HepG2 (cell line): ENCODE data around the gene CR1. TPM values are rescaled to one million over a fixed set of nuclear protein-coding genes. Genes with fewer than 3 reads are reported as not detected.
"Not testable (repeated sequence)": the region's sequence is repeated elsewhere in the genome, so short reads cannot be mapped to it uniquely, and the experiment has no call there.

Source experiments
- ATAC-seq: fragments of 200-7000 bp; cut with Tn5 transposase; 3 replicates; pipeline ENCODE4 v1.9.1; 2020; ENCODE audit warnings: mild to moderate bottlenecking, moderate library complexity
- BruUV-seq: library from RNA; stranded (reverse); fragments of 400-500 nt; replicated peaks from 2 replicates; lab custom pipeline; 2021; lab: Mats Ljungman, UMichigan
- CTCF ChIA-PET: fragments of 300-600 bp; formaldehyde crosslinking; extraction: SDS; loops from one replicate; lab custom pipeline; 2021; ENCODE audit warnings: low total read pairs, inconsistent platforms, low intra/inter-chr PET ratio; lab: Yijun Ruan, JAX
- POLR2A ChIA-PET: fragments of 350-600 bp; sonication (Branson Sonifier 250); formaldehyde crosslinking; loops from one replicate; lab custom pipeline; 2020; ENCODE audit warnings: antibody characterized with exemption, inconsistent platforms; lab: Yijun Ruan, JAX
- DNase-seq: peaks from one replicate; pipeline ENCODE4 v3.0.0-alpha.2; 2015; ENCODE audit warnings: low spot score
- FAIRE-seq: peaks from 3 replicates; lab custom pipeline; 2011; peaks lifted over from hg19 to GRCh38; lab: Jason Lieb, UNC
- H2AFZ ChIP-seq: one replicate; pipeline ENCODE4 v1.6.1; 2011; ENCODE audit warnings: low read length, inconsistent platforms
- H3K27ac ChIP-seq: fragments of 300-600 bp; 3 replicates; pipeline ENCODE4 v1.8.0; 2011; ENCODE audit warnings: mixed run types, mild to moderate bottlenecking, mixed read lengths, low read length, inconsistent platforms; ENCODE audit not compliant: insufficient read depth; ENCODE audit errors: extremely low read length
- H3K27me3 ChIP-seq, 2 experiments: fragments of 200-600 bp in 1 of 2; 2 replicates in 1 of 2; 3 replicates in 1 of 2; pipeline versions ENCODE4 v1.6.0 to v1.8.0; 2011; ENCODE audit warnings: low read length in 2 of 2, mild to moderate bottlenecking in 2 of 2, moderate library complexity in 2 of 2, inconsistent platforms in 1 of 2; ENCODE audit not compliant: insufficient read depth in 2 of 2, control insufficient read depth in 1 of 2
- H3K36me3 ChIP-seq, 2 experiments: fragments of 200-600 bp in 1 of 2; replicated peaks in 1 of 2; 2 replicates in 1 of 2; 3 replicates in 1 of 2; pipeline versions ENCODE4 v1.5.1 to v1.8.0; 2011; ENCODE audit warnings: low read length in 2 of 2, inconsistent platforms in 1 of 2; ENCODE audit not compliant: insufficient read depth in 2 of 2, control insufficient read depth in 1 of 2
- H3K4me1 ChIP-seq: 2 replicates; pipeline ENCODE4 v1.5.1; 2012; ENCODE audit warnings: low read length, inconsistent platforms; ENCODE audit not compliant: insufficient read depth
- H3K4me2 ChIP-seq: 2 replicates; pipeline ENCODE4 v1.6.0; 2011; ENCODE audit warnings: low read depth, low read length, inconsistent platforms
- H3K4me3 ChIP-seq, 3 experiments: fragments of 200-600 bp in 1 of 3; sonication (generic), shearing (Covaris generic) in 1 of 3; replicated peaks in 1 of 3; 2 replicates each; pipeline ENCODE4 v1.5.1; 2011 to 2016; ENCODE audit warnings: low read length in 3 of 3, inconsistent platforms in 2 of 3, low read depth in 2 of 3, mild to moderate bottlenecking in 2 of 3, control low read depth in 1 of 3, mixed read lengths in 1 of 3; ENCODE audit not compliant: insufficient read depth in 1 of 3
- H3K79me2 ChIP-seq: one replicate; pipeline ENCODE4 v1.6.1; 2011; ENCODE audit warnings: low read length, inconsistent platforms; ENCODE audit not compliant: insufficient read depth
- H3K9ac ChIP-seq: 2 replicates; pipeline ENCODE4 v1.6.0; 2011; ENCODE audit warnings: mild to moderate bottlenecking, low read depth, low read length, inconsistent platforms; ENCODE audit not compliant: insufficient read depth
- H3K9me3 ChIP-seq: 2 replicates; pipeline ENCODE4 v1.5.1; 2012; ENCODE audit warnings: mild to moderate bottlenecking, low read length
- H4K20me1 ChIP-seq: 2 replicates; pipeline ENCODE4 v1.6.0; 2011; ENCODE audit warnings: inconsistent platforms, mild to moderate bottlenecking, low read length, moderate library complexity; ENCODE audit not compliant: insufficient read depth
- GPN1 ChIP-seq: sonication (generic); formaldehyde crosslinking; IDR thresholded peaks from 2 replicates; pipeline ENCODE4 v1.5.1; 2020; ENCODE audit warnings: missing genetic modification reagents, borderline replicate concordance
- PRMT3 ChIP-seq: sonication (generic); formaldehyde crosslinking; IDR thresholded peaks from 2 replicates; pipeline ENCODE4 v1.8.1; 2022; ENCODE audit warnings: low read depth, mild to moderate bottlenecking, moderate library complexity, missing genetic modification reagents, borderline replicate concordance
- REST ChIP-seq, 2 experiments: IDR thresholded peaks; 2 replicates each; pipeline ENCODE4 v1.6.1; 2011 to 2012; ENCODE audit warnings: low read length in 2 of 2, borderline replicate concordance in 1 of 2, low read depth in 1 of 2, mild to moderate bottlenecking in 1 of 2, moderate library complexity in 1 of 2
- SAFB2 ChIP-seq: sonication (generic); formaldehyde crosslinking; IDR thresholded peaks from 2 replicates; pipeline ENCODE4 v1.5.1; 2020; ENCODE audit warnings: missing genetic modification reagents, low read depth, mild to moderate bottlenecking, borderline replicate concordance
- ZFY ChIP-seq: sonication (generic); formaldehyde crosslinking; IDR thresholded peaks from 2 replicates; pipeline ENCODE4 v1.4.0; 2020; ENCODE audit warnings: missing genetic modification reagents
- ZNF180 ChIP-seq: sonication (generic); formaldehyde crosslinking; IDR thresholded peaks from 2 replicates; pipeline ENCODE4 v1.4.0; 2020; ENCODE audit warnings: low read depth, missing genetic modification reagents, borderline replicate concordance
- ZNF207 ChIP-seq: fragments of 450-650 bp; IDR thresholded peaks from 2 replicates; pipeline ENCODE4 v1.6.1; 2016; ENCODE audit warnings: antibody characterized with exemption, borderline replicate concordance
- ZNF232 ChIP-seq: sonication (generic); formaldehyde crosslinking; IDR thresholded peaks from 2 replicates; pipeline ENCODE4 v1.4.0; 2020; ENCODE audit warnings: missing genetic modification reagents, borderline replicate concordance
- ZNF660 ChIP-seq: sonication (generic); formaldehyde crosslinking; IDR thresholded peaks from 2 replicates; pipeline ENCODE4 v1.5.1; 2020; ENCODE audit warnings: mild to moderate bottlenecking, low read depth, missing genetic modification reagents, borderline replicate concordance
- WGBS: methylation state at CpG from one replicate; pipeline ENCODE4 v1.1.6; 2017; ENCODE audit warnings: low lambda C conversion rate; 5-methylcytosine and 5-hydroxymethylcytosine counted together
- in situ Hi-C: cut with HindIII; loops from 2 replicates; pipeline ENCODE4 v1.10.0; 2017; ENCODE audit warnings: low pct_unique_long_range_greater_than_20kb; ENCODE audit not compliant: extremely low pct_ligation_motif_present
- intact Hi-C: fragments of 100-400 bp; cut with micrococcal nuclease; formaldehyde crosslinking; loops from one replicate; pipeline ENCODE4 v1.10.0; 2022; ENCODE audit not compliant: unreplicated experiment
- polyA plus RNA-seq, 8 experiments: library from polyadenylated mRNA; depleted of rRNA in 3 of 8; stranded (reverse) in 7 of 8; unstranded in 1 of 8; fragments of >200 nt; fragmentation: Illumina TruSeq in 4 of 8; extraction: Trizol in 4 of 8; gene quantifications; 2 replicates each; pipeline versions ENCODE4 v1.2.1 to v1.2.3, GENCODE V29; 2011 to 2016; ENCODE audit warnings: low read depth in 4 of 8, missing spikeins in 1 of 8, mixed read lengths in 1 of 8; ENCODE audit not compliant: insufficient read depth in 1 of 8
- total RNA-seq, 5 experiments: library from RNA; depleted of rRNA; stranded (reverse); fragments of >200 nt; fragmentation: Illumina TruSeq; extraction: Trizol; gene quantifications; 2 replicates each; pipeline ENCODE4 v1.2.3, GENCODE V29; 2016; ENCODE audit warnings: low read depth in 1 of 5

Gene CR1
- total and polyA plus RNA-seq, 2 of the 13 experiments (the other 11 are each of a cell fraction or from before 2014, with no cell fraction given), result not detected

GRCh38 chr1:207625504-207626071 lies 129.6 kb downstream of the CR1 start:
- WGBS, result 0% methylated on average over 1 of the region's 1 CpG
- H3K27me3 ChIP-seq, H3K4me3 ChIP-seq, H3K79me2 ChIP-seq, ATAC-seq, CTCF ChIA-PET, H3K9ac ChIP-seq, H3K4me2 ChIP-seq, H3K36me3 ChIP-seq, POLR2A ChIA-PET, intact Hi-C loops, H3K27ac ChIP-seq, in situ Hi-C loops, H3K4me1 ChIP-seq, H2AFZ ChIP-seq, H4K20me1 ChIP-seq, DNase-seq, BruUV-seq, H3K9me3 ChIP-seq, FAIRE-seq: not testable (repeated sequence)

- Histone ChIP-seq H3K9ac (no peak overlapping the region), H2AFZ (no peak overlapping the region), H3K4me1 (no peaks in the 10 kb centered on the region), H3K79me2 (no peaks in the 10 kb centered on the region), H3K27ac (no peak overlapping the region), H3K4me2 (no peak overlapping the region), H3K4me3 (no peak overlapping the region), H3K36me3 (no peaks in the 10 kb centered on the region), H3K27me3 (no peaks in the 10 kb centered on the region), H3K9me3 (no peaks in the 10 kb centered on the region), H4K20me1 (no peaks in the 10 kb centered on the region)
- DNase-seq (no peak), FAIRE-seq (no peak), ATAC-seq (no peak)
- in situ Hi-C loops (no loop called here), intact Hi-C loops (no loop called here)
- POLR2A ChIA-PET, result no interaction called here
- TF ChIP-seq GPN1 (CRISPR knock-in tag), result no peak
- TF ChIP-seq SAFB2 (CRISPR knock-in tag), result no peak
- no peak for TF ChIP-seq PRMT3
- TF ChIP-seq REST (IDR thresholded peaks at IDR 0.05; ENCODE audit: borderline replicate concordance in 1 of 2, low read depth in 1 of 2, low read length in 2 of 2), result no peak
- no peak for TF ChIP-seq ZNF232 (CRISPR knock-in tag)
- no peak for TF ChIP-seq ZFY (CRISPR knock-in tag)
- no peak for TF ChIP-seq ZNF660 (CRISPR knock-in tag)
- TF ChIP-seq ZNF180 (CRISPR knock-in tag), result no peak
- TF ChIP-seq ZNF207, result no peak
- WGBS, result 7% methylated on average over 1 of the region's 1 CpG
- CTCF ChIA-PET, result no interaction called here
- BruUV-seq, result no TSS peak
These were observed 131.0 kb downstream of the CR1 start for GRCh38 chr1:207626972-207627337.
